ENCODE results near the gene SYCP2L. TPM values are rescaled to one million over a fixed set of nuclear protein-coding genes. Genes with fewer than 3 reads are reported as not detected.
"Not testable (repeated sequence)": the region's sequence is repeated elsewhere in the genome, so short reads cannot be mapped to it uniquely, and the experiment has no call there.

Gene SYCP2L
- total RNA-seq, 1 experiment from 2014 or later = 9.7 TPM

GRCh38 chr6:10979603-10980002 is 92.8 kb downstream of the SYCP2L start:
- intact Hi-C loops (cut with micrococcal nuclease; ENCODE audit: unreplicated experiment) = no loop called here
- no peaks in the 10 kb centered on the region for H3K9me3 ChIP-seq (ENCODE audit: low read depth, low read length, poor library complexity, severe bottlenecking)
- H3K4me1 ChIP-seq (ENCODE audit: insufficient read depth, low read length, poor library complexity, severe bottlenecking) = no peaks in the 10 kb centered on the region
- POLR2A ChIA-PET (ENCODE audit: low non-redundant PET) = no interaction called here
- H3K27ac ChIP-seq (ENCODE audit: low read depth, low read length, poor library complexity, severe bottlenecking) = no peak overlapping the region
- BruUV-seq (replicated peaks) = no TSS peak
- no peak overlapping the region for H3K4me3 ChIP-seq (ENCODE audit: low read depth, low read length, poor library complexity, severe bottlenecking)
- no peaks in the 10 kb centered on the region for H3K36me3 ChIP-seq (ENCODE audit: insufficient read depth, low read length, poor library complexity, severe bottlenecking)
- TF ChIP-seq CTCF (conservative IDR thresholded peaks at IDR 0.05; ENCODE audit: low read depth, low read length) = no peak
- TF ChIP-seq EZH2 (IDR thresholded peaks at IDR 0.05; ENCODE audit: borderline replicate concordance, low read depth, low read length, poor library complexity, severe bottlenecking) = no peak
- DNase-seq (ENCODE audit: low spot score) = no peak
- CTCF ChIA-PET = interaction anchor here (0.7 kb wide), 1 partner anchor 330 kb away, joined by 4 read pairs; no protein-coding TSS in a partner anchor
- H3K27me3 ChIP-seq (replicated peaks; ENCODE audit: insufficient read depth, low read depth, low read length, poor library complexity) = no peaks in the 10 kb centered on the region

GRCh38 chr6:10981409-10981808 is 94.6 kb downstream of the SYCP2L start:
- POLR2A ChIA-PET (ENCODE audit: low non-redundant PET) = no interaction called here
- Histone ChIP-seq H3K4me3 (ENCODE audit: low read depth, low read length, poor library complexity, severe bottlenecking) (no peak overlapping the region), H3K9me3 (ENCODE audit: low read depth, low read length, poor library complexity, severe bottlenecking) (no peaks in the 10 kb centered on the region), H3K4me1 (ENCODE audit: insufficient read depth, low read length, poor library complexity, severe bottlenecking) (no peaks in the 10 kb centered on the region), H3K27ac (ENCODE audit: low read depth, low read length, poor library complexity, severe bottlenecking) (no peak overlapping the region), H3K27me3 (replicated peaks; ENCODE audit: insufficient read depth, low read depth, low read length, poor library complexity) (no peaks in the 10 kb centered on the region), H3K36me3 (ENCODE audit: insufficient read depth, low read length, poor library complexity, severe bottlenecking) (no peaks in the 10 kb centered on the region)
- no TSS peak for BruUV-seq (replicated peaks)
- intact Hi-C loops (cut with micrococcal nuclease; ENCODE audit: unreplicated experiment) = no loop called here
- CTCF ChIA-PET = no interaction called here
- DNase-seq (ENCODE audit: low spot score) = no peak
- TF ChIP-seq CTCF (conservative IDR thresholded peaks at IDR 0.05; ENCODE audit: low read depth, low read length) (no peak), EZH2 (IDR thresholded peaks at IDR 0.05; ENCODE audit: borderline replicate concordance, low read depth, low read length, poor library complexity, severe bottlenecking) (no peak)

DNA sequence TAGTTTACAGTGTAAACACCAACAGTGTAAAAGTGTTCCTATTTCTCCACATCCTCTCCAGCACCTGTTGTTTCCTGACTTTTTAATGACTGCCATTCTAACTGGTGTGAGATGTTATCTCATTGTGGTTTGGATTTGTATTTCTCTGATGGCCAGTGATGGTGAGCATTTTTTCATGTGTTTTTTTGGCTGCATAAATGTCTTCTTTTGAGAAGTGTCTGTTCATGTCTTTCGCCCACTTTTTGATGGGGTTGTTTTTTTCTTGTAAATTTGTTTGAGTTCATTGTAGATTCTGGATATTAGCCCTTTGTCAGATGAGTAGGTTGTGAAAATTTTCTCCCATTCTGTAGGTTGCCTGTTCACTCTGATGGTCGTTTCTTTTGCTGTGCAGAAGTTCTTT is 98.1 kb downstream of the SYCP2L start:
- H3K27ac ChIP-seq (ENCODE audit: low read depth, low read length, poor library complexity, severe bottlenecking); H3K36me3 ChIP-seq (ENCODE audit: insufficient read depth, low read length, poor library complexity, severe bottlenecking); H3K9me3 ChIP-seq (ENCODE audit: low read depth, low read length, poor library complexity, severe bottlenecking); DNase-seq (ENCODE audit: low spot score); CTCF ChIA-PET; H3K4me1 ChIP-seq (ENCODE audit: insufficient read depth, low read length, poor library complexity, severe bottlenecking); BruUV-seq (replicated peaks); intact Hi-C loops (cut with micrococcal nuclease; ENCODE audit: unreplicated experiment); H3K4me3 ChIP-seq (ENCODE audit: low read depth, low read length, poor library complexity, severe bottlenecking); POLR2A ChIA-PET (ENCODE audit: low non-redundant PET); H3K27me3 ChIP-seq (replicated peaks; ENCODE audit: insufficient read depth, low read depth, low read length, poor library complexity): not testable (repeated sequence)

DNA sequence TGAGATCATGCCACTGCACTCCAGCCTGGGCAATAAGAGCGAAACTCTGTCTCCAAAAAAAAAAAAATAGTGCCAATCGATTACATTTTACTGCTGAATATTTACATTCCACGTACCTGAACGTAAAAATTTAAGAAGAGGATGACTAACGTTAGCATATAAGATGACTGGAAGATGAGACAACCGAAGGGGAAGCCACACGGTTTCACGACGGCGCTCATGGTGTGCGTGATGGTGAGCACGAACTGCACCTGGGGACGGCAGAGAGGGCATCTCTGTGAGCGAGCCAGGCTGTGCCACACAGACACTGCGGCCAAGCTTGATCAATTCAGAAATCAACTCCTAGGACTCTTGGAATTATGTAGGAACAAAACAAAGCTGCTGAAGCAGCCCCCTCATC is 102.7 kb downstream of the SYCP2L start:
- Histone ChIP-seq H3K27me3 (replicated peaks; ENCODE audit: insufficient read depth, low read depth, low read length, poor library complexity) (no peaks in the 10 kb centered on the region), H3K9me3 (ENCODE audit: low read depth, low read length, poor library complexity, severe bottlenecking) (no peaks in the 10 kb centered on the region), H3K4me1 (ENCODE audit: insufficient read depth, low read length, poor library complexity, severe bottlenecking) (no peaks in the 10 kb centered on the region), H3K27ac (ENCODE audit: low read depth, low read length, poor library complexity, severe bottlenecking) (no peak overlapping the region), H3K4me3 (ENCODE audit: low read depth, low read length, poor library complexity, severe bottlenecking) (no peak overlapping the region), H3K36me3 (ENCODE audit: insufficient read depth, low read length, poor library complexity, severe bottlenecking) (no peaks in the 10 kb centered on the region)
- no TSS peak for BruUV-seq (replicated peaks)
- TF ChIP-seq EZH2 (IDR thresholded peaks at IDR 0.05; ENCODE audit: borderline replicate concordance, low read depth, low read length, poor library complexity, severe bottlenecking) (no peak), CTCF (conservative IDR thresholded peaks at IDR 0.05; ENCODE audit: low read depth, low read length) (no peak)
- intact Hi-C loops (cut with micrococcal nuclease; ENCODE audit: unreplicated experiment) = no loop called here
- POLR2A ChIA-PET (ENCODE audit: low non-redundant PET) = interaction anchor here (0.6 kb wide), 1 partner anchor 14 kb away, joined by 4 read pairs; no protein-coding TSS in a partner anchor
- CTCF ChIA-PET = no interaction called here
- no peak for DNase-seq (ENCODE audit: low spot score)

Data from A673 (cell line).